ENCODE results near the gene SLC25A21. TPM values are rescaled to one million over a fixed set of nuclear protein-coding genes. Genes with fewer than 3 reads are reported as not detected.

Gene SLC25A21
- total RNA-seq, 1 experiment from 2014 or later = 1.4 TPM

GRCh38 chr14:36657399-36658122, 514.8 kb downstream of the SLC25A21 start:
- H3K27me3 Mint-ChIP-seq (ENCODE audit: insufficient read depth, unreplicated experiment) = no peaks in the 10 kb centered on the region
- no peaks in the 10 kb centered on the region for H3K36me3 Mint-ChIP-seq (ENCODE audit: insufficient read depth, unreplicated experiment)
- CTCF ChIA-PET = interaction anchor here (0.5 to 7.5 kb wide), 6 partner anchors 9 to 586 kb away, joined by 3 to 41 read pairs (median 3); no protein-coding TSS in a partner anchor
- intact Hi-C loops (cut with micrococcal nuclease) = no loop called here
- POLR2A ChIA-PET = interaction anchor here (0.7 kb wide), 1 partner anchor 452 kb away, joined by 4 read pairs; no protein-coding TSS in a partner anchor
- no peak for TF ChIP-seq CTCF (IDR thresholded peaks at IDR 0.05; ENCODE audit: unreplicated experiment)
- peaks cover 5% of the 10 kb centered on the region for H3K4me1 Mint-ChIP-seq (ENCODE audit: insufficient read depth, unreplicated experiment)
- BruUV-seq (replicated peaks) = no TSS peak
- DNase-seq (ENCODE audit: unreplicated experiment) = no peak
- H3K27ac Mint-ChIP-seq (ENCODE audit: low read depth, unreplicated experiment) = no peak overlapping the region
- no peak overlapping the region for H3K4me3 Mint-ChIP-seq (ENCODE audit: unreplicated experiment)
- no peaks in the 10 kb centered on the region for H3K9me3 Mint-ChIP-seq (ENCODE audit: unreplicated experiment)

GRCh38 chr14:36656687-36657398, 515.6 kb downstream of the SLC25A21 start:
- Mint-ChIP-seq H3K27ac (ENCODE audit: low read depth, unreplicated experiment) (no peak overlapping the region), H3K27me3 (ENCODE audit: insufficient read depth, unreplicated experiment) (no peaks in the 10 kb centered on the region), H3K9me3 (ENCODE audit: unreplicated experiment) (no peaks in the 10 kb centered on the region), H3K36me3 (ENCODE audit: insufficient read depth, unreplicated experiment) (no peaks in the 10 kb centered on the region), H3K4me1 (ENCODE audit: insufficient read depth, unreplicated experiment) (peaks cover 5% of the 10 kb centered on the region), H3K4me3 (ENCODE audit: unreplicated experiment) (no peak overlapping the region)
- intact Hi-C loops (cut with micrococcal nuclease) = no loop called here
- POLR2A ChIA-PET = interaction anchor here (0.6 to 0.7 kb wide), 2 partner anchors 9 to 453 kb away, joined by 4 to 5 read pairs; no protein-coding TSS in a partner anchor
- DNase-seq (ENCODE audit: unreplicated experiment) = no peak
- no TSS peak for BruUV-seq (replicated peaks)
- CTCF ChIA-PET = interaction anchor here (0.5 to 7.5 kb wide), 5 partner anchors 8 to 775 kb away, joined by 3 to 41 read pairs (median 3); no protein-coding TSS in a partner anchor
- TF ChIP-seq CTCF (IDR thresholded peaks at IDR 0.05; ENCODE audit: unreplicated experiment) = no peak

GRCh38 chr14:36655963-36656686, 516.3 kb downstream of the SLC25A21 start:
- no peaks in the 10 kb centered on the region for H3K9me3 Mint-ChIP-seq (ENCODE audit: unreplicated experiment)
- no peaks in the 10 kb centered on the region for H3K36me3 Mint-ChIP-seq (ENCODE audit: insufficient read depth, unreplicated experiment)
- POLR2A ChIA-PET = no interaction called here
- CTCF ChIA-PET = interaction anchor here (0.7 to 7.5 kb wide), 6 partner anchors 7 to 1762 kb away, joined by 3 to 41 read pairs (median 6); no protein-coding TSS in a partner anchor
- H3K4me3 Mint-ChIP-seq (ENCODE audit: unreplicated experiment) = no peak overlapping the region
- H3K4me1 Mint-ChIP-seq (ENCODE audit: insufficient read depth, unreplicated experiment) = no peaks in the 10 kb centered on the region
- DNase-seq (ENCODE audit: unreplicated experiment) = no peak
- no peak overlapping the region for H3K27ac Mint-ChIP-seq (ENCODE audit: low read depth, unreplicated experiment)
- intact Hi-C loops (cut with micrococcal nuclease) = no loop called here
- no TSS peak for BruUV-seq (replicated peaks)
- TF ChIP-seq CTCF (IDR thresholded peaks at IDR 0.05; ENCODE audit: unreplicated experiment) = peak; percentile 21
- no peaks in the 10 kb centered on the region for H3K27me3 Mint-ChIP-seq (ENCODE audit: insufficient read depth, unreplicated experiment)

- intact Hi-C loops (cut with micrococcal nuclease) = no loop called here
- BruUV-seq (replicated peaks) = no TSS peak
- no peak overlapping the region for H3K27ac Mint-ChIP-seq (ENCODE audit: low read depth, unreplicated experiment)
- no peaks in the 10 kb centered on the region for H3K36me3 Mint-ChIP-seq (ENCODE audit: insufficient read depth, unreplicated experiment)
- H3K27me3 Mint-ChIP-seq (ENCODE audit: insufficient read depth, unreplicated experiment) = no peaks in the 10 kb centered on the region
- CTCF ChIA-PET = interaction anchor here (0.6 to 7.5 kb wide), 5 partner anchors 7 to 1762 kb away, joined by 3 to 41 read pairs (median 5); no protein-coding TSS in a partner anchor
- TF ChIP-seq CTCF (IDR thresholded peaks at IDR 0.05; ENCODE audit: unreplicated experiment) = no peak
- DNase-seq (ENCODE audit: unreplicated experiment) = no peak
- POLR2A ChIA-PET = no interaction called here
- no peaks in the 10 kb centered on the region for H3K9me3 Mint-ChIP-seq (ENCODE audit: unreplicated experiment)
- H3K4me1 Mint-ChIP-seq (ENCODE audit: insufficient read depth, unreplicated experiment) = no peaks in the 10 kb centered on the region
- H3K4me3 Mint-ChIP-seq (ENCODE audit: unreplicated experiment) = no peak overlapping the region
These were observed 516.8 kb downstream of the SLC25A21 start for GRCh38 chr14:36655571-36655962.

All from MCF 10A (cell line).